IMR-90 (cell line): ENCODE results near the gene SGPL1. TPM values are rescaled to one million over a fixed set of nuclear protein-coding genes. Genes with fewer than 3 reads are reported as not detected.
A peak's percentile ranks its signal among the peaks of the same experiment; 100 is the strongest.

ENCODE experiments used
- ATAC-seq: fragments of 200-7000 bp; cut with Tn5 transposase; 2 replicates; pipeline ENCODE4 v1.9.1; 2020; ENCODE audit warnings: low read depth, mild to moderate bottlenecking, moderate library complexity
- BruUV-seq: library from RNA; stranded (reverse); fragments of 400-500 nt; replicated peaks from 2 replicates; lab custom pipeline; 2021; lab: Mats Ljungman, UMichigan
- CTCF ChIA-PET: fragments of 300-600 bp; formaldehyde crosslinking; extraction: SDS; loops from one replicate; lab custom pipeline; 2021; ENCODE audit warnings: antibody characterized with exemption; lab: Yijun Ruan, JAX
- POLR2A ChIA-PET: fragments of 300-600 bp; sonication (Branson Sonifier 250); formaldehyde crosslinking; loops from one replicate; lab custom pipeline; 2022; ENCODE audit warnings: antibody characterized with exemption; ENCODE audit not compliant: unreplicated experiment; lab: Charles Lee
- DNase-seq: peaks from one replicate; pipeline ENCODE4 v3.0.0; 2013
- H2AFZ ChIP-seq: replicated peaks from 2 replicates; pipeline ENCODE3; 2013; ENCODE audit warnings: low read length, mild to moderate bottlenecking; ENCODE audit not compliant: poor library complexity
- H2AK5ac ChIP-seq: 2 replicates; pipeline ENCODE4 v1.6.1; 2013; ENCODE audit warnings: low read depth, low read length, inconsistent platforms
- H2AK9ac ChIP-seq: replicated peaks from 2 replicates; pipeline ENCODE3; 2013; ENCODE audit warnings: mild to moderate bottlenecking, low read depth, low read length, moderate library complexity; ENCODE audit not compliant: poor library complexity
- H2BK120ac ChIP-seq: 2 replicates; pipeline ENCODE4 v1.6.1; 2013; ENCODE audit warnings: low read depth, low read length, inconsistent platforms
- H2BK15ac ChIP-seq: 3 replicates; pipeline ENCODE4 v1.6.1; 2013; ENCODE audit warnings: low read depth, low read length, inconsistent platforms
- H2BK20ac ChIP-seq: 2 replicates; pipeline ENCODE4 v1.6.1; 2013; ENCODE audit warnings: low read depth, mild to moderate bottlenecking, inconsistent platforms, low read length, moderate library complexity
- H2BK5ac ChIP-seq: 2 replicates; pipeline ENCODE4 v1.6.1; 2013; ENCODE audit warnings: mild to moderate bottlenecking, low read depth, low read length, inconsistent platforms; ENCODE audit not compliant: poor library complexity, severe bottlenecking
- H3K14ac ChIP-seq: replicated peaks from 2 replicates; pipeline ENCODE4 v1.6.1; 2013; ENCODE audit warnings: low read depth, low read length, inconsistent platforms
- H3K18ac ChIP-seq: 2 replicates; pipeline ENCODE4 v1.6.1; 2013; ENCODE audit warnings: low read depth, low read length, control low read depth
- H3K23ac ChIP-seq: 2 replicates; pipeline ENCODE4 v1.6.1; 2013; ENCODE audit warnings: low read depth, low read length, inconsistent platforms
- H3K27ac ChIP-seq: 2 replicates; pipeline ENCODE4 v1.5.1; 2013; ENCODE audit warnings: mild to moderate bottlenecking, control low read depth, low read length; ENCODE audit not compliant: insufficient read depth
- H3K27me3 ChIP-seq: 2 replicates; pipeline ENCODE4 v1.6.1; 2013; ENCODE audit warnings: low read length; ENCODE audit not compliant: control insufficient read depth, insufficient read depth
- H3K36me3 ChIP-seq: 2 replicates; pipeline ENCODE4 v1.6.1; 2013; ENCODE audit warnings: low read length, mixed read lengths; ENCODE audit not compliant: control insufficient read depth, insufficient read depth
- H3K4ac ChIP-seq: 2 replicates; pipeline ENCODE4 v1.6.1; 2013; ENCODE audit warnings: low read depth, low read length, inconsistent platforms
- H3K4me1 ChIP-seq: 2 replicates; pipeline ENCODE4 v1.6.1; 2013; ENCODE audit warnings: low read length, mixed read lengths; ENCODE audit not compliant: control insufficient read depth, insufficient read depth
- H3K4me2 ChIP-seq: 2 replicates; pipeline ENCODE4 v1.6.1; 2013; ENCODE audit warnings: low read depth, mild to moderate bottlenecking, control low read depth, low read length, moderate library complexity
- H3K4me3 ChIP-seq: 2 replicates; pipeline ENCODE4 v1.5.1; 2013; ENCODE audit warnings: low read depth, mild to moderate bottlenecking, control low read depth, low read length, moderate library complexity; ENCODE audit not compliant: insufficient read depth
- H3K56ac ChIP-seq: 2 replicates; pipeline ENCODE4 v1.6.1; 2013; ENCODE audit warnings: low read length, inconsistent platforms; ENCODE audit not compliant: insufficient read depth; ENCODE audit errors: extremely low read depth
- H3K79me1 ChIP-seq, 2 experiments: 2 replicates each; pipeline ENCODE4 v1.6.1; 2013; ENCODE audit warnings: low read length in 2 of 2, inconsistent platforms in 1 of 2, low read depth in 1 of 2
- H3K9ac ChIP-seq: 2 replicates; pipeline ENCODE4 v1.6.1; 2013; ENCODE audit warnings: low read depth, low read length, control low read depth
- H3K9me1 ChIP-seq: 2 replicates; pipeline ENCODE4 v1.6.1; 2013; ENCODE audit warnings: low read length, inconsistent platforms; ENCODE audit not compliant: insufficient read depth
- H3K9me3 ChIP-seq: 2 replicates; pipeline ENCODE4 v1.6.1; 2013; ENCODE audit warnings: low read length; ENCODE audit not compliant: control insufficient read depth, insufficient read depth
- H4K20me1 ChIP-seq: 2 replicates; pipeline ENCODE4 v1.6.1; 2013; ENCODE audit warnings: low read length, inconsistent platforms; ENCODE audit not compliant: insufficient read depth
- H4K5ac ChIP-seq: 2 replicates; pipeline ENCODE4 v1.6.1; 2013; ENCODE audit warnings: mild to moderate bottlenecking, low read depth, low read length, control low read depth
- H4K8ac ChIP-seq, 2 experiments: 2 replicates each; pipeline ENCODE4 v1.6.1; 2013; ENCODE audit warnings: low read depth in 2 of 2, low read length in 2 of 2, control low read depth in 1 of 2, inconsistent platforms in 1 of 2
- H4K91ac ChIP-seq: 2 replicates; pipeline ENCODE4 v1.6.1; 2013; ENCODE audit warnings: low read depth, low read length, inconsistent platforms; ENCODE audit not compliant: insufficient read depth
- BHLHE40 ChIP-seq: fragments of 150-350 bp; IDR thresholded peaks from 2 replicates; pipeline ENCODE4 v1.6.1; 2016; ENCODE audit warnings: mild to moderate bottlenecking, low read depth, low read length
- CEBPB ChIP-seq: IDR thresholded peaks from 2 replicates; pipeline ENCODE4 v1.6.1; 2012; ENCODE audit warnings: low read depth, low read length, improper control_type of control experiment
- FOS ChIP-seq: fragments of 150-350 bp; IDR thresholded peaks from 2 replicates; pipeline ENCODE4 v1.6.1; 2016; ENCODE audit warnings: low read depth, low read length
- NFE2L2 ChIP-seq: fragments of 150-350 bp; IDR thresholded peaks from 2 replicates; pipeline ENCODE4 v1.6.1; 2016; ENCODE audit warnings: low read depth, mild to moderate bottlenecking, low read length
- POLR2A ChIP-seq: IDR thresholded peaks from 2 replicates; pipeline ENCODE4 v1.6.1; 2012; ENCODE audit warnings: mild to moderate bottlenecking, low read depth, low read length
- RCOR1 ChIP-seq: IDR thresholded peaks from 2 replicates; pipeline ENCODE4 v1.6.1; 2012; ENCODE audit warnings: mild to moderate bottlenecking, low read length, improper control_type of control experiment; ENCODE audit not compliant: insufficient replicate concordance
- RFX5 ChIP-seq: IDR thresholded peaks from 2 replicates; pipeline ENCODE4 v1.8.0; 2012; ENCODE audit warnings: low read depth, mild to moderate bottlenecking, low read length, moderate library complexity
- USF2 ChIP-seq: fragments of 150-350 bp; IDR thresholded peaks from 2 replicates; pipeline ENCODE4 v1.6.1; 2017; ENCODE audit warnings: mild to moderate bottlenecking, antibody characterized with exemption, low read length, low read depth
- WGBS, 2 experiments: methylation state at CpG; one replicate each; pipeline versions ENCODE4 v1.1.5 to v1.1.7; 2013; ENCODE audit warnings: missing lambda C conversion rate in 2 of 2; ENCODE audit not compliant: insufficient read length in 1 of 2; ENCODE audit errors: extremely low coverage in 2 of 2; 5-methylcytosine and 5-hydroxymethylcytosine counted together
- dilution Hi-C: fragments of 300-500 bp; cut with HindIII; formaldehyde crosslinking; loops from one replicate; pipeline ENCODE4 v1.14.3; 2018; ENCODE audit warnings: low sequenced_read_pairs; ENCODE audit not compliant: unreplicated experiment
- in situ Hi-C: fragments of 300-500 bp; cut with MboI; formaldehyde crosslinking; loops from 3 replicates; pipeline ENCODE4 v1.14.3; 2019; ENCODE audit warnings: low sequenced_read_pairs, inconsistent platforms, mixed read lengths
- intact Hi-C: fragments of 100-400 bp; cut with micrococcal nuclease; formaldehyde crosslinking; loops from 2 replicates; pipeline ENCODE4 v1.10.0; 2022
- polyA plus RNA-seq, 3 experiments: library from polyadenylated mRNA; depleted of rRNA; stranded (reverse); fragments of >200 nt; gene quantifications; 2 replicates each; pipeline ENCODE4 v1.2.3, GENCODE V29; 2012; ENCODE audit warnings: low replicate concordance in 1 of 3
- total RNA-seq: library from RNA; depleted of rRNA; stranded (reverse); fragments of >200 nt; gene quantifications from 2 replicates; pipeline ENCODE4 v1.2.3, GENCODE V29; 2012

SGPL1 gene
- total and polyA plus RNA-seq, 2 of the 4 experiments (the other 2 are of a cell fraction): 12.2 to 26.7 TPM

- no TSS peak for BruUV-seq
- dilution Hi-C loops: no loop called here
- POLR2A ChIA-PET: no interaction called here
Measured at GRCh38 chr10:70776455-70777005, 39.2 kb upstream of the SGPL1 start.

More at GRCh38 chr10:70776455-70777005, 39.2 kb upstream of the SGPL1 start:
- H3K27me3 ChIP-seq: peaks cover 41% of the 10 kb centered on the region
- no peak overlapping the region for H3K9ac ChIP-seq
- WGBS, 2 experiments: 80% methylated on average over 1 of the region's 11 CpGs; no CpG with 5 or more reads in 1 of the 2 experiments
- no peak overlapping the region for H3K18ac ChIP-seq
- H4K8ac ChIP-seq: no peak overlapping the region
- no peaks in the 10 kb centered on the region for H4K20me1 ChIP-seq
- no peak overlapping the region for H2BK5ac ChIP-seq
- intact Hi-C loops (no loop called here), in situ Hi-C loops (no loop called here)
- no peak overlapping the region for H3K4me3 ChIP-seq
- no peak overlapping the region for H3K23ac ChIP-seq
- TF ChIP-seq BHLHE40 (no peak), POLR2A (no peak), NFE2L2 (no peak), RFX5 (no peak), FOS (no peak), CEBPB (no peak), RCOR1 (no peak), USF2 (no peak)
- no peaks in the 10 kb centered on the region for H3K9me1 ChIP-seq
- no peak overlapping the region for H2AK5ac ChIP-seq
- no peaks in the 10 kb centered on the region for H3K4me1 ChIP-seq
- DNase-seq (no peak), ATAC-seq (no peak)
- CTCF ChIA-PET: no interaction called here
- H2AFZ ChIP-seq: peak overlapping the region; percentile 43
- no peaks in the 10 kb centered on the region for H3K36me3 ChIP-seq
- H2AK9ac ChIP-seq: peak overlapping the region; percentile 16
- no peak overlapping the region for H3K56ac ChIP-seq
- H3K9me3 ChIP-seq: no peaks in the 10 kb centered on the region
- H2BK20ac ChIP-seq: no peak overlapping the region
- no peaks in the 10 kb centered on the region for H3K79me1 ChIP-seq
- no peak overlapping the region for H3K4ac ChIP-seq
- no peak overlapping the region for H3K27ac ChIP-seq
- no peak overlapping the region for H3K14ac ChIP-seq
- H3K4me2 ChIP-seq: no peak overlapping the region
- H2BK120ac ChIP-seq: no peak overlapping the region
- no peak overlapping the region for H4K91ac ChIP-seq
- no peak overlapping the region for H4K5ac ChIP-seq
- no peak overlapping the region for H2BK15ac ChIP-seq
